ENCODE data around the gene MED12L.

GRCh38 chr3:151479452-151479851 lies 394.0 kb downstream of the MED12L start:
- TF ChIP-seq CTCF (IDR thresholded peaks at IDR 0.05) (no peak), POLR2A (IDR thresholded peaks at IDR 0.05) (no peak)

Data from lower leg skin (tissue), 3 donors.